Measurements from ENCODE around the gene ANO3. TPM values are rescaled to one million over a fixed set of nuclear protein-coding genes. Genes with fewer than 3 reads are reported as not detected.

ANO3 gene
- total RNA-seq, 1 donor from 2014 or later, result not detected

DNA sequence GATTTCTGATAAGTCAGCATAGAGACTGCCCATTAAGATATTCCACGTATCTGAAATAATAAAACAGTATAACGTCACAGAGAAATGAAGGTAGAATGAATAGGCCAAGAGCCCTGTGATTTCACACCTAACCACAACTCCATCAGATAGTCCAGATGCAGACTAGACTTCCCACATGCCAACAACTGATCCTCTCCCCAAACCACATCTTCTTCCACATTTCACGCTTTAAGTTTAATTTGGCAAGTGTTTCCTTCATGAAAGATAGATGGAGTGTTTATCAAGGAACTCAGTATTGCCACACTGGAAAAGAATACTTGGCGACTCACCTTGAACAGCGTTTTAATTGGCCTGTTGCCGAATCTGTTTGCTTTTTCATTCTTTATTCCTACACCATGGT lies 158.6 kb downstream of the ANO3 start:
- no peak for DNase-seq (ENCODE audit: low read depth, low spot score)

GRCh38 chr11:26493616-26494015 lies 161.7 kb downstream of the ANO3 start:
- DNase-seq (ENCODE audit: low read depth, low spot score), result no peak

GRCh38 chr11:26507229-26507628 lies 175.3 kb downstream of the ANO3 start:
- no peak for DNase-seq (ENCODE audit: low read depth, low spot score)

DNA sequence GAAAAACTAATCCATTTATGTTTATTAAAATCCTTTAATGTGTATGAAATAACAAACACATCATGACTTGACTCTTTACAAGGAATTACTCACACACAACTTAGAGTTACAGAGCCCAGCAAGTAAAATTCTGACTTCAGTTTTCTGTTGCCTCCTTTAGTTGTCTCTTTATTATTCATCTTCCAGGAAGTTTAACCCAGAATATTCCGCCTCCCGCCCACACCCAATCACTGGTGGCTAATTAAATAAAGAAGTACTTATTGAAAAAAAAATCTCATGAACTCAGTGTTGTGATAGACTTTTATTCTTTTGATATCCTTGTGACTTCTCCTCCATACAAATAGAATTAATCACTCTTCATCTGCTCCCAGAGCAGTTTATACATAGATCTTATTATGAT lies 178.2 kb downstream of the ANO3 start:
- no peak for DNase-seq (ENCODE audit: low read depth, low spot score)

DNA sequence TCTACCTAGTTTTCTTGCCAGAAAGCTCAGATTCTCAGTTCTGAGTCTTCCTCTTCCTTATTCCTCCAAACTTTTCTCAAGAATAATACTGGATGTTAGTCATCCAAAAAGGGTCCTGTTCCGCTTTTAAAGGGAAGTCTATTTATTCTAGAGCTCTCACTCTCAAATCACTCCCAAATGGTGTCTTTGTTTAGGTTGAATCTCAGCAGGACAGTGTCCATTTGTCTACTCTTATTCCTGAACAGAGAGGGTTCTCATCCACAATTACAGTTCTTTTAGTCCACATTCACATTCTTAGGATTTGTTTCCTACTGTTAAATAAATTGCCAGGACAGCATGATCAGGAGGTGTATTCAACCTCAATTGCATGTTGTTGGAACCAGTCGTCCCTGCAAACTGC lies 178.8 kb downstream of the ANO3 start:
- DNase-seq (ENCODE audit: low read depth, low spot score), result no peak

DNA sequence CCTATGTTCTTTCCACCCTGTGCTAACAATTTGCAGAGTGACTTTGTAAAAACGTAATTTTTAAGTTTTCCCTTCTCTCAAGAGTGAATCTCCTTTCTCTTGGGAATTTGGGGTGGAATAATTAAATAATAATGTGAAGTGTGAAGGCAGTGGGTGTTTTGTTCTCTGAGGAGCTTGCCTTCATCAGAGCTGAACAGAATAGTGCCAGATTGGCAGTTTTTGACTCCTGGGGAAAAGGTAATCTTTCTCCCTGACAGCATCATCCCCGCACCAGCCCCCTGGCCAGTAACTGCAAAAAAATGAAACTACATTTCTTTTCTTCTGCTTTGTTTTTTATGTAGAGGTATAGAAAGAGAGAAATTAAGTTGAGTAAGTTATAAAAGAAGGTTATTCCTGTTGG lies 180.3 kb downstream of the ANO3 start:
- DNase-seq (ENCODE audit: low read depth, low spot score), result no peak

DNA sequence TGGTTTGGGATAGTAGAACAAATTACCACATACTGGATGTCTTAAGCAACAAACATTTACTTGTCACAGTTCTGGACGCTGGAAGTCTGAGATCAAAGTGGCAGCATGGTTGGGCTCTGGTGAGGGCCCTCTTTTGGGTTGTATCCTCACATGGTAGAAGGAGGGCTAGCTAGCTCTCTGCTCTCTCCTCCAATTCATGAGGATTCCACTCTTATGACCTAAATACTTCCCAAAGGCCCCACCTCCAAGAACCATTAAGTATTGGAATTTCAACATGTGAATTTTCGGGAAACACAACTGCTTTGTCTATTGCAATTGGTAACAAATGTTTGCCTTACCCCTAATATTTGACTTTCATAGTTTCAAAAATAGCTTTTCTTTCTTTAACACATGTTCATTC lies 187.5 kb downstream of the ANO3 start:
- DNase-seq (ENCODE audit: low read depth, low spot score), result no peak

- DNase-seq (ENCODE audit: low read depth, low spot score), result no peak
Observed at GRCh38 chr11:26522912-26523610, 191.1 kb downstream of the ANO3 start.

- no peak for DNase-seq (ENCODE audit: low read depth, low spot score)
Observed at GRCh38 chr11:26527685-26528084, 195.8 kb downstream of the ANO3 start.

- DNase-seq (ENCODE audit: low read depth, low spot score), result no peak
Observed at GRCh38 chr11:26537341-26537740, 205.4 kb downstream of the ANO3 start.

- DNase-seq (ENCODE audit: low read depth, low spot score), result no peak
Observed at GRCh38 chr11:26539517-26539916, 207.6 kb downstream of the ANO3 start.

GRCh38 chr11:26541870-26542269 lies 209.9 kb downstream of the ANO3 start:
- no peak for DNase-seq (ENCODE audit: low read depth, low spot score)

GRCh38 chr11:26549176-26549575 lies 217.2 kb downstream of the ANO3 start:
- DNase-seq (ENCODE audit: low read depth, low spot score), result no peak

DNA sequence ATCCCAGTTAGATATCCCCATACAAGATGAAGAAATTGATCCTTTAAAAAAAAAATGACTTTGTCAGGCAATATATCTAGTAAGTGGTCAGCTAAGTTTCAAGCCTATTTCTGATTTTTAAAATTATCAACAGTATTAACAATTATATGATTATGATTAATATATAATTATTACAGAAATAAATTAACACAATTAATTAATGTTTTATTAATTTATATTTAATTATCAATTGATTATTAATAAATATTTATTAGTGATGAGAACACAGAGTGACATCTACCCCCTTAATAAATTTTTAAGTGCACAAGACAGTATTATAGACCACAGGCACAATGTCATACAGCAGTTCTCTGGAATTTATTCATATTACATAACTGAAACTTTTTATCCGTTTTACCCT lies 218.1 kb downstream of the ANO3 start:
- DNase-seq (ENCODE audit: low read depth, low spot score), result no peak

DNA sequence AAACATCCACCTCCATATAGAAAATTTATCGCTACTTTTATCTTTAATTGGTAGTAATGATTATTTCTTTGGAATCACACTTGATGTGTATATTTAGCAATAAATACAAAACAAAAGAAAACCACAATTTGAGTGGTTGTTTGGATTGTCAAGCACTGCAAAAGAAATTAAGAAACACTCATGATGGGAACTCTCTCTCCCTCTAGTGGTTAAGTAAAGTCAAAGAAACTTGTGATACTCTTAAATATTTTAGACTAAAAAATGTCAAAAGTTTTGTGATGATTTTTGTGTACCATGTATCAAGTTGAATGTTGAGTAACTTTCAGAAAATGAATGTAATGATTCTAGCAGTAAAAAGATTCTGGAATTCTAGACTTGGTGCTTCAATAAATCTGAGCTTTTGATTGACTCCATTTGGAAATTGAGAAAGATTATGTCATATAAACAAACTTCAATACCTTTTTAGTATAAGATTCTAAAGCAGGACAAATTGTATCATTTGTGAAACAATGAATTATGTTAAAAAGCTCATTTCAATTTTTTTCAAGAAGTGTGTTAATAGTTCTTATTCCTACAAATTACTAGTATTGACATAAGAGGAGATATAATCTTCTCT lies 219.4 kb downstream of the ANO3 start:
- no peak for DNase-seq (ENCODE audit: low read depth, low spot score)

DNA sequence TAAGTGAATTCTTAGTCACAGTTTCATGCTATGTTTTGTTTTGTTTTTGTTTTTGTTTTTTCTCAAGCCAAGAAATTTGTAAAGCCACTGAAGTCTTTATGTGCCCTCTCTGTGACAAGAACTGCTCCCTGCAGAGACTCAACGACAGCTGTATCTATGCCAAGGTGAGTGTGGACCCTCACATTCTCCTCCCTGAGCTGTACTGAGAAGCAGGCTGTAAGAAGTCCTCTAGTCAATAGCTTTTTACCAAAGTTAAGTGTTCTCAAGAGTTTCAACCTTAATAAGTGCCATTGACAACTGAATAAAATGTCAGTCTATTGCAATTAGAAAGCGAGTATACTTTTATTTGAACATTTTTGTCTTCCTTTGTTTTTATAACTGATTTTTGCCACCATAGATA lies 221.3 kb downstream of the ANO3 start:
- no peak for DNase-seq (ENCODE audit: low read depth, low spot score)

- no peak for DNase-seq (ENCODE audit: low read depth, low spot score)
Observed at GRCh38 chr11:26554455-26554854, 222.5 kb downstream of the ANO3 start.

DNA sequence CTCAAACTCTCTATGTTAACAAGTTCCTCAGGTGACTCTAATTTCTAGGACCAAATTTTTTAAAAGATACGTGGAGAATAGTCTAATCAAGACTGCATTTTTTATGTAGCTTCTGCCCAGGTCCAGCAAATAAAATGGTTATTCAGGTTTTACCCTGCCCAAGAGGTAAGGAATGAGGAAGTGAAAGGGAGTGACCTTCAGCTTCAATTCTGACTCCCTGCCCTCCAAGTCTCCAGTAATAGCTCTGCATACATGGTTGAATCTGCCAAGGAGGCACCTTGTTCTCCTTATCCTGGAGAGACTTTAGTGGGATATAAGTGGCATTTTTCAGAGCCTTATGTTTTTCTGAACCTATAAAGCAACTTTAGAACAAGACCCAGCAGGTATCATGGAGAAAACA lies 224.7 kb downstream of the ANO3 start:
- DNase-seq (ENCODE audit: low read depth, low spot score), result no peak

- DNase-seq (ENCODE audit: low read depth, low spot score), result no peak
Observed at GRCh38 chr11:26557666-26558065, 225.7 kb downstream of the ANO3 start.

GRCh38 chr11:26558190-26558589 lies 226.3 kb downstream of the ANO3 start:
- no peak for DNase-seq (ENCODE audit: low read depth, low spot score)

DNA sequence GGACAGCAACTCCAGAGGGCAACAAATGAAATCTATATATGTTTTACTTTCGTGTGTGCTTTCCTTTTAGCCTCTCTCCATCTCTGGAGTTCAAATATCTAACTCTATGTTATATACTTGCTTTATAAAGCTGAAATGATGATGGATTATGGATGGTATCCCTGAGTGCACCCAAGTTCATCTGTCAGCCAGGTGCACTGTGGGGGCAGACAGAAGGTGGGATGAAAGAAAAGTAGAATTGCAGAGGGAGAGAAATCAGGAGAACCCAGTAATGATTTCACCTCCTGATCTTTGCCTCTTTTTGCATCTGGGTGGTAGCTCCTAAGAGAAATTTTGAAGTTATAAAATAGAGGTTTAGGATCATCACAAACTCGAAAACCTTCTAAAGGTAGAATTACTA lies 237.7 kb downstream of the ANO3 start:
- no peak for DNase-seq (ENCODE audit: low read depth, low spot score)

GRCh38 chr11:26571861-26572654 lies 240.1 kb downstream of the ANO3 start, which contains the start of gene MUC15:
Gene MUC15 (minus strand): TSS chr11:26572263. CDS start chr11:26567094, 5,169 bp downstream.
- DNase-seq (ENCODE audit: low read depth, low spot score), result no peak

Data from pulmonary artery endothelial cell (primary cell).